HepG2 (cell line): Measurements from ENCODE around the gene ARHGAP23.

Experiments used
- ETV5 ChIP-seq: IDR thresholded peaks from 2 replicates; pipeline ENCODE4 v1.6.1; 2018; ENCODE audit warnings: missing biosample characterization, missing genetic modification reagents, inconsistent platforms, borderline replicate concordance
- MAFK ChIP-seq, 2 experiments: IDR thresholded peaks in 1 of 2; conservative IDR thresholded peaks in 1 of 2; 2 replicates each; pipeline ENCODE4 v1.6.1; 2011; ENCODE audit warnings: improper control_type of control experiment in 2 of 2, low read length in 2 of 2
- NBN ChIP-seq: fragments of 450-650 bp; conservative IDR thresholded peaks from 2 replicates; pipeline ENCODE4 v1.6.1; 2017
- NR3C1 ChIP-seq: sonication (generic); formaldehyde crosslinking; IDR thresholded peaks from 2 replicates; pipeline ENCODE4 v1.4.0; 2020; ENCODE audit warnings: missing genetic modification reagents
- POLR2A ChIP-seq, 2 experiments: IDR thresholded peaks; 2 replicates each; pipeline ENCODE4 v1.6.1; 2011; ENCODE audit warnings: low read depth in 2 of 2, low read length in 2 of 2, mild to moderate bottlenecking in 1 of 2, moderate library complexity in 1 of 2; ENCODE audit not compliant: insufficient read depth in 1 of 2
- TAF1 ChIP-seq: sonication (generic); formaldehyde crosslinking; IDR thresholded peaks from 2 replicates; pipeline ENCODE4 v1.4.0; 2020; ENCODE audit warnings: missing genetic modification reagents
- ZNF282 ChIP-seq: fragments of 450-650 bp; IDR thresholded peaks from 2 replicates; pipeline ENCODE4 v1.6.1; 2018; ENCODE audit not compliant: partially characterized antibody
- TF ChIP-seq, protein P1 (sequence below): sonication (generic); formaldehyde crosslinking; IDR thresholded peaks from 2 replicates; pipeline ENCODE4 v1.5.0; 2020; ENCODE audit warnings: missing genetic modification reagents
- TF ChIP-seq, protein P2 (sequence below): sonication (generic); formaldehyde crosslinking; IDR thresholded peaks from 2 replicates; pipeline ENCODE4 v1.5.0; 2020; ENCODE audit warnings: mild to moderate bottlenecking, missing genetic modification reagents, moderate library complexity
- TF ChIP-seq, protein P3 (sequence below): sonication (generic); formaldehyde crosslinking; IDR thresholded peaks from 2 replicates; pipeline ENCODE4 v1.9.0; 2021; ENCODE audit warnings: missing genetic modification reagents, borderline replicate concordance

DNA sequence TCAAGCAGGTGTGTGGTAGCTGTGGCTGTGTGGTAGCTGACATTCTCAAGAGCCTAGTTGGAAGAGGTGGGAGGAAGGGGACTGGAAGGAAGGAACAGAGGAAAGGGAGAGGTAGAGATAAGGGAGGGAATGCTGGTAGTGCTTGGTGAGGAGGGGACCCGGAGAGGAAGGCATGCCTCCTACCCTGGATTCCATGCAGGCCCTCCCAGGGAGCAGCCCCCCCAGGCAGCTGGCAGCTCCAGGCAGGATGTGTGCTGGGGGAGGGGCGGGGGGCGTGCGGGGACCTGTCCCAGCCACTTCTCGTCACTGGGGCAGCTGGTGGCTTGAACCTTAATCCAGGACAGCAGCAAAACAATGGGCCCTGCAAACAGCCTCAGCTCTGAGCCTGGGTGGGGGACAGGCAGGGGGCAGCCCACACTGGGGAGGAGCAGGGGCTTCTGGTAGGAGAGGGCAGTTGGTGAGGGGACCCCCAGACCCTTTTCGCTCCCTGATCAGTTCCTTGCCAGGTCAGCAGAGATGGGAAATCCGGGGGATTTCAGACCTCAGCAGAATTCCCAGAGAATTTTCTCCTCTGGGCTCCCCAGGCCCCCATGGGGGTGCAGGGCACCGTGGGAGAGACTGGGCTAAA is 27.1 kb downstream of the ARHGAP23 start:
- TF ChIP-seq TAF1 = no peak
- TF ChIP-seq, protein P1, sequence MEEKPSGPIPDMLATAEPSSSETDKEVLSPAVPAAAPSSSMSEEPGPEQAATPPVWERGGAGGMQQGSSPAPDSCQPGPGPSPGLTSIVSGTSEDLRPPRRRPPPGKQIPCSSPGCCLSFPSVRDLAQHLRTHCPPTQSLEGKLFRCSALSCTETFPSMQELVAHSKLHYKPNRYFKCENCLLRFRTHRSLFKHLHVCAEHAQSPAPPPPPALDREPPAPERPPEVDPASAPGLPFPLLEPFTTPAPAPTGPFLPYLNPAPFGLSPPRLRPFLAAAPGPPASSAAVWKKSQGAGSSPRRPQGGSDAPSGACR = no peak
- no peak for TF ChIP-seq ZNF282
- no peak for TF ChIP-seq POLR2A (IDR thresholded peaks at IDR 0.05; ENCODE audit: insufficient read depth in 1 of 2, low read depth in 2 of 2, low read length in 2 of 2)
- TF ChIP-seq, protein P2, sequence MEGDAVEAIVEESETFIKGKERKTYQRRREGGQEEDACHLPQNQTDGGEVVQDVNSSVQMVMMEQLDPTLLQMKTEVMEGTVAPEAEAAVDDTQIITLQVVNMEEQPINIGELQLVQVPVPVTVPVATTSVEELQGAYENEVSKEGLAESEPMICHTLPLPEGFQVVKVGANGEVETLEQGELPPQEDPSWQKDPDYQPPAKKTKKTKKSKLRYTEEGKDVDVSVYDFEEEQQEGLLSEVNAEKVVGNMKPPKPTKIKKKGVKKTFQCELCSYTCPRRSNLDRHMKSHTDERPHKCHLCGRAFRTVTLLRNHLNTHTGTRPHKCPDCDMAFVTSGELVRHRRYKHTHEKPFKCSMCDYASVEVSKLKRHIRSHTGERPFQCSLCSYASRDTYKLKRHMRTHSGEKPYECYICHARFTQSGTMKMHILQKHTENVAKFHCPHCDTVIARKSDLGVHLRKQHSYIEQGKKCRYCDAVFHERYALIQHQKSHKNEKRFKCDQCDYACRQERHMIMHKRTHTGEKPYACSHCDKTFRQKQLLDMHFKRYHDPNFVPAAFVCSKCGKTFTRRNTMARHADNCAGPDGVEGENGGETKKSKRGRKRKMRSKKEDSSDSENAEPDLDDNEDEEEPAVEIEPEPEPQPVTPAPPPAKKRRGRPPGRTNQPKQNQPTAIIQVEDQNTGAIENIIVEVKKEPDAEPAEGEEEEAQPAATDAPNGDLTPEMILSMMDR (CRISPR knock-in tag) = no peak
- TF ChIP-seq NR3C1 = no peak
- no peak for TF ChIP-seq ETV5 (CRISPR knock-in tag)
- TF ChIP-seq, protein P3, sequence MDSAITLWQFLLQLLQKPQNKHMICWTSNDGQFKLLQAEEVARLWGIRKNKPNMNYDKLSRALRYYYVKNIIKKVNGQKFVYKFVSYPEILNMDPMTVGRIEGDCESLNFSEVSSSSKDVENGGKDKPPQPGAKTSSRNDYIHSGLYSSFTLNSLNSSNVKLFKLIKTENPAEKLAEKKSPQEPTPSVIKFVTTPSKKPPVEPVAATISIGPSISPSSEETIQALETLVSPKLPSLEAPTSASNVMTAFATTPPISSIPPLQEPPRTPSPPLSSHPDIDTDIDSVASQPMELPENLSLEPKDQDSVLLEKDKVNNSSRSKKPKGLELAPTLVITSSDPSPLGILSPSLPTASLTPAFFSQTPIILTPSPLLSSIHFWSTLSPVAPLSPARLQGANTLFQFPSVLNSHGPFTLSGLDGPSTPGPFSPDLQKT (CRISPR knock-in tag) = no peak
- no peak for TF ChIP-seq NBN
- TF ChIP-seq MAFK (conservative IDR thresholded peaks at IDR 0.05 in 1 of 2, IDR thresholded peaks at IDR 0.05 in 1 of 2; ENCODE audit: low read length in 2 of 2) = no peak
